SK-N-SH (cell line): ENCODE results near the gene LRP5. TPM values are rescaled to one million over a fixed set of nuclear protein-coding genes. Genes with fewer than 3 reads are reported as not detected.

Experiments used
- CTCF ChIA-PET: fragments of 300-600, 350-600 bp; formaldehyde crosslinking; extraction: SDS; loops from one replicate; lab custom pipeline; 2021; lab: Yijun Ruan, JAX
- POLR2A ChIA-PET: fragments of 350-600 bp; sonication (Branson Sonifier 250); formaldehyde crosslinking; extraction: SDS; loops from one replicate; lab custom pipeline; 2020; ENCODE audit warnings: antibody characterized with exemption, inconsistent platforms; lab: Yijun Ruan, JAX
- DNase-seq: peaks from one replicate; pipeline ENCODE4 v3.0.0; 2012
- H2AFZ ChIP-seq: fragments of 200-600 bp; sonication (generic); 2 replicates; pipeline ENCODE4 v1.8.1; 2016; ENCODE audit warnings: antibody characterized with exemption, mild to moderate bottlenecking, low read depth
- H3F3A ChIP-seq: fragments of 200-600 bp; sonication (generic); replicated peaks from 2 replicates; pipeline ENCODE3; 2016; ENCODE audit warnings: antibody characterized with exemption, mild to moderate bottlenecking; ENCODE audit not compliant: insufficient read depth
- H3K27ac ChIP-seq, 2 experiments: fragments of 200-500 bp in 1 of 2; fragments of 200-600 bp in 1 of 2; sonication (Bioruptor generic) in 1 of 2; sonication (generic), shearing (Covaris generic) in 1 of 2; 2 replicates each; pipeline versions ENCODE4 v1.5.1 to v1.6.1; 2014 to 2016; ENCODE audit warnings: low read depth in 2 of 2, inconsistent platforms in 1 of 2, low read length in 1 of 2, mild to moderate bottlenecking in 1 of 2, mixed read lengths in 1 of 2
- H3K27me3 ChIP-seq: fragments of 200-600 bp; sonication (generic), shearing (Covaris generic); 2 replicates; pipeline ENCODE4 v1.6.1; 2016; ENCODE audit warnings: mixed run types; ENCODE audit not compliant: insufficient read depth
- H3K36me3 ChIP-seq, 2 experiments: fragments of 200-500 bp in 1 of 2; fragments of 200-600 bp in 1 of 2; sonication (Bioruptor generic) in 1 of 2; sonication (generic) in 1 of 2; replicated peaks in 1 of 2; 2 replicates each; pipeline versions ENCODE3 to v1.5.1; 2014 to 2016; ENCODE audit warnings: low read length in 1 of 2, mild to moderate bottlenecking in 1 of 2; ENCODE audit not compliant: insufficient read depth in 2 of 2, control insufficient read depth in 1 of 2
- H3K4me1 ChIP-seq, 2 experiments: fragments of 200-500 bp in 1 of 2; fragments of 200-600 bp in 1 of 2; sonication (Bioruptor generic) in 1 of 2; sonication (generic), shearing (Covaris generic) in 1 of 2; 2 replicates each; pipeline versions ENCODE4 v1.5.1 to v1.6.1; 2014 to 2016; ENCODE audit warnings: low read depth in 1 of 2, low read length in 1 of 2, mixed run types in 1 of 2; ENCODE audit not compliant: insufficient read depth in 2 of 2, control insufficient read depth in 1 of 2
- H3K4me2 ChIP-seq: fragments of 200-600 bp; sonication (generic), shearing (Covaris generic); 2 replicates; pipeline ENCODE4 v1.6.1; 2017; ENCODE audit warnings: mixed run types
- H3K4me3 ChIP-seq, 2 experiments: fragments of 200-500 bp in 1 of 2; fragments of 200-600 bp in 1 of 2; sonication (Bioruptor generic) in 1 of 2; sonication (generic), shearing (Covaris generic) in 1 of 2; 2 replicates each; pipeline versions ENCODE4 v1.5.1 to v1.8.1; 2014 to 2016; ENCODE audit warnings: low read depth in 2 of 2, inconsistent platforms in 1 of 2, low read length in 1 of 2, mild to moderate bottlenecking in 1 of 2, mixed read lengths in 1 of 2, moderate library complexity in 1 of 2
- H3K79me2 ChIP-seq: fragments of 200-600 bp; sonication (generic); 2 replicates; pipeline ENCODE4 v1.8.1; 2017; ENCODE audit warnings: mild to moderate bottlenecking; ENCODE audit not compliant: insufficient read depth
- H3K9ac ChIP-seq: fragments of 200-600 bp; sonication (generic); 2 replicates; pipeline ENCODE4 v1.6.1; 2017; ENCODE audit warnings: mixed run types
- H3K9me2 ChIP-seq: fragments of 200-600 bp; sonication (generic); 2 replicates; pipeline ENCODE4 v1.6.1; 2017; ENCODE audit warnings: mixed run types
- H3K9me3 ChIP-seq: fragments of 200-600 bp; sonication (generic); 2 replicates; pipeline ENCODE4 v1.6.1; 2017; ENCODE audit warnings: mixed run types, mild to moderate bottlenecking, moderate library complexity
- H4K20me1 ChIP-seq: fragments of 200-600 bp; sonication (generic); 2 replicates; pipeline ENCODE4 v1.6.1; 2017; ENCODE audit warnings: mild to moderate bottlenecking, mixed run types; ENCODE audit not compliant: insufficient read depth
- CTCF ChIP-seq: fragments of 200-600 bp; sonication (generic); IDR thresholded peaks from 2 replicates; pipeline ENCODE4 v1.6.1; 2017; ENCODE audit warnings: antibody characterized with exemption, mild to moderate bottlenecking, moderate library complexity
- EP300 ChIP-seq, 2 experiments: IDR thresholded peaks; 2 replicates each; pipeline versions ENCODE4 v1.4.0 to v1.6.1; 2012; ENCODE audit warnings: borderline replicate concordance in 1 of 2, low read depth in 1 of 2, low read length in 1 of 2
- EZH2phosphoT487 ChIP-seq: fragments of 200-600 bp; sonication (generic); IDR thresholded peaks from 2 replicates; pipeline ENCODE4 v1.6.1; 2017; ENCODE audit warnings: low read depth, mixed run types, mild to moderate bottlenecking, antibody characterized with exemption, moderate library complexity, borderline replicate concordance
- FOXJ3 ChIP-seq: sonication (generic); formaldehyde crosslinking; IDR thresholded peaks from 2 replicates; pipeline ENCODE4 v1.5.1; 2020; ENCODE audit warnings: mild to moderate bottlenecking, missing genetic modification reagents
- GATA2 ChIP-seq: sonication (generic); formaldehyde crosslinking; IDR thresholded peaks from 2 replicates; pipeline ENCODE4 v1.5.0; 2020; ENCODE audit warnings: mild to moderate bottlenecking, missing genetic modification reagents
- JUND ChIP-seq: IDR thresholded peaks from 2 replicates; pipeline ENCODE4 v1.4.0; 2012
- NFIC ChIP-seq: IDR thresholded peaks from 2 replicates; pipeline ENCODE4 v1.4.0; 2012; ENCODE audit warnings: borderline replicate concordance
- PBX3 ChIP-seq: IDR thresholded peaks from 2 replicates; pipeline ENCODE4; 2012
- RCOR1 ChIP-seq: fragments of 150-350 bp; IDR thresholded peaks from 2 replicates; pipeline ENCODE4 v1.6.1; 2017; ENCODE audit warnings: antibody characterized with exemption, low read length
- RFX5 ChIP-seq: IDR thresholded peaks from 2 replicates; pipeline ENCODE4 v1.6.1; 2012; ENCODE audit warnings: mild to moderate bottlenecking, improper control_type of control experiment, low read length
- RXRA ChIP-seq: IDR thresholded peaks from 2 replicates; pipeline ENCODE4 v1.4.0; 2012; ENCODE audit warnings: low read depth, mild to moderate bottlenecking, borderline replicate concordance
- TAF1 ChIP-seq: IDR thresholded peaks from 2 replicates; pipeline ENCODE4 v1.6.1; 2012; ENCODE audit warnings: low read depth, mild to moderate bottlenecking, low read length, moderate library complexity, borderline replicate concordance
- TEAD4 ChIP-seq: IDR thresholded peaks from 2 replicates; pipeline ENCODE4 v1.4.0; 2012; ENCODE audit warnings: mild to moderate bottlenecking, borderline replicate concordance; ENCODE audit not compliant: insufficient read depth
- USF1 ChIP-seq: IDR thresholded peaks from 2 replicates; pipeline ENCODE4 v1.4.0; 2012; ENCODE audit warnings: low read depth, borderline replicate concordance
- WGBS: methylation state at CpG from one replicate; pipeline ENCODE4 v1.1.6; 2017; ENCODE audit warnings: low lambda C conversion rate; 5-methylcytosine and 5-hydroxymethylcytosine counted together
- polyA plus RNA-seq, 3 experiments: library from polyadenylated mRNA; depleted of rRNA; stranded (reverse); fragments of >200 nt; gene quantifications; 2 replicates each; pipeline ENCODE4 v1.2.3, GENCODE V29; 2012

LRP5 gene
- polyA plus RNA-seq, 1 of the 3 experiments (the other 2 are of a cell fraction) = 15.0 TPM

GRCh38 chr11:68351450-68352275 is 39.3 kb downstream of the LRP5 start:
- Histone ChIP-seq H4K20me1 (peaks cover 3% of the 10 kb centered on the region; the same call in 1 of the 2 replicates), H2AFZ (no peak overlapping the region), H3K4me3 (no peak overlapping the region), H3K9me3 (no peaks in the 10 kb centered on the region), H3K4me1 (peaks cover 6 to 15% of the 10 kb centered on the region in 2 experiments; a peak in 3 of 4 replicates), H3K27me3 (no peaks in the 10 kb centered on the region), H3K9ac (no peak overlapping the region)
- ChIA-PET POLR2A (no interaction called here), CTCF (interaction anchor here (1.2 kb wide), 1 partner anchor 94 kb away, joined by 3 read pairs; no protein-coding TSS in a partner anchor)
- TF ChIP-seq CTCF (peak; percentile 15; the same call in 1 of the 2 replicates), GATA2 (CRISPR knock-in tag) (no peak)
- TF ChIP-seq, all 33 proteins: peak for 1
- DNase-seq = no peak
- peaks cover 34% of the 10 kb centered on the region; the same call in 1 of the 2 replicates for H3K79me2 ChIP-seq
- peaks cover 22% of the 10 kb centered on the region for H3F3A ChIP-seq
- no peak overlapping the region for H3K4me2 ChIP-seq
- no peaks in the 10 kb centered on the region for H3K9me2 ChIP-seq
- H3K27ac ChIP-seq = no peak overlapping the region
- no peaks in the 10 kb centered on the region for H3K36me3 ChIP-seq
- WGBS = 91% methylated on average over 32 of the region's 32 CpGs

GRCh38 chr11:68352591-68352990 is 40.2 kb downstream of the LRP5 start:
- CTCF ChIA-PET = no interaction called here

More at GRCh38 chr11:68352591-68352990, 40.2 kb downstream of the LRP5 start:
- POLR2A ChIA-PET = no interaction called here
- H3K79me2 ChIP-seq = peaks cover 29% of the 10 kb centered on the region; the same call in 1 of the 2 replicates
- H3K36me3 ChIP-seq = peaks cover 0 to under 1% of the 10 kb centered on the region in 2 experiments
- 96% methylated on average over 4 of the region's 4 CpGs for WGBS
- H3K9me3 ChIP-seq = no peaks in the 10 kb centered on the region
- H3K27me3 ChIP-seq = no peaks in the 10 kb centered on the region
- H3K9ac ChIP-seq = no peak overlapping the region
- H3K9me2 ChIP-seq = no peaks in the 10 kb centered on the region
- DNase-seq = peak; percentile 29
- H3F3A ChIP-seq = peaks cover 22% of the 10 kb centered on the region
- TF ChIP-seq NFIC (no peak), EP300 (IDR thresholded peaks at IDR 0.05; ENCODE audit: borderline replicate concordance in 1 of 2, low read depth in 1 of 2, low read length in 1 of 2) (no peak), RXRA (no peak), RCOR1 (no peak), JUND (no peak), EZH2phosphoT487 (no peak), TEAD4 (no peak), PBX3 (no peak), USF1 (no peak), TAF1 (no peak), RFX5 (no peak), FOXJ3 (CRISPR knock-in tag) (no peak), GATA2 (CRISPR knock-in tag) (no peak)
- TF ChIP-seq, all 33 proteins: peak for 0
- no peaks in the 10 kb centered on the region; the same call in 1 of the 2 replicates for H4K20me1 ChIP-seq
- no peak overlapping the region for H3K27ac ChIP-seq
- H3K4me2 ChIP-seq = no peak overlapping the region
- no peak overlapping the region for H3K4me3 ChIP-seq
- H3K4me1 ChIP-seq = peaks cover 6 to 15% of the 10 kb centered on the region in 2 experiments; a peak in 3 of 4 replicates
- no peak overlapping the region for H2AFZ ChIP-seq
